Non-pigmented ciliary epithelial cell (primary cell): ENCODE measurements around the gene RABGGTA.
A peak's percentile ranks its signal among the peaks of the same experiment; 100 is the strongest.
"Not testable (repeated sequence)": the region's sequence is repeated elsewhere in the genome, so short reads cannot be mapped to it uniquely, and the experiment has no call there.

Experiments used
- DNase-seq: peaks from one replicate; pipeline ENCODE4 v3.0.0-alpha.2; 2010; ENCODE audit warnings: low read depth

RABGGTA gene

DNA sequence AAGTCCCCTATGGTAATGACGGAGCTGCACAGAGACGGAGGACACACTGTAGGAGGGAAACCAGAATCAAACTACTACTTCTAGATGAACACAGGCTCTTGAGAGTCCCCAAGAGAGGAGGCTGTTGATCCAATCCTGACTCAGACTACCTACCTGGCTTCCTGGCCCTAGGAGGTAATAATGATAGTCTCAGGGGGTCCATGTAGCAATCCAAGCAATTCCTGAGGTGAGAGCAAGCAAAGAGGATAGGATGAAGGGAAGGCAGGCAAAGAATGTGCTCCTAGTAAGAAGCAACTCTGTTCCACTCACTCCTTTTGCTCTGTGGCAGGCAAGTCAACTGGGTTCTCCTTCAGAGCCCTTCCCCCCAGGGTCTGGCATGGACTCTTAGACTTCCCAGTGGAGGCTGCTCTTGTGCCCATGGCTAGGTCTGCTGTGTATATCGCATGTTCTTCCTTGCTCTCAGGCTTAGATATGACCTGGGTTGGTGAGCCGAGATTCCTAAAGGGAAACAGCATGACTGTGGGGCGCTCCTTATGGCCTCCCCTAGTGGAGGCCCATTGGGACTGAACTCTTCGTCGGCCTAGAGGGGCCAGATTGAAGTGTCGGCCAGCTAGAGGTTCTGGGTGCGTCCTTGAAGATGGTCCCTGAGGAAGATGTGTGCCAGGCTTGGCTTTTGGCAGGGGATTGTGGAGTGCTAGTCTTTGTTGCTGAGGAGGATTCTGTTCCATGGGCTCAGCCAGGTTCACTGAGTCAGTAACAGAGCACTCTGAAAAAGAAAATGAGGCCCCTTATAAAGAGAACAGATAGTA, 31.1 kb downstream of the RABGGTA start:
- DNase-seq: no peak

DNA sequence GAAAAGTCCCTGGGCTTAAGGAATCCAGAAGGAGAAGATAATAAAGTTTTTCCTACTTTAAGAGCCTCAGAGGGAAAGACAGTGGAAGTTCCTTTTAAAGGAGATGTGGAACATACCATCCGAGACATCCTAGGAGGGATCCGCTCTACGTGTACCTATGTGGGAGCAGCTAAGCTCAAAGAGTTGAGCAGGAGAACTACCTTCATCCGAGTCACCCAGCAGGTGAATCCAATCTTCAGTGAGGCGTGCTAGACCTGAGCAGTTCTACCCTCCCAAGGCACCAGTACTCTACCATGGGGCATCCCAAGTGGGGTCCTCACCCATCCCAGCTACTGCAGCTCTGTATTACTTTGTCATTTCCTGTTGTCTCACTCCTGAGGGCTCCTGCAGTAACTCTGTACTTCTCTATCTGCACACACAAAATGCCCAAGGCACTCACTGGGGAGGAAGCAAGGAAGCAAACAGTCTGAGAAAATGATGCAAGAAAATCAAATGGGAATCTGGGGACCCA, 32.8 kb downstream of the RABGGTA start:
- no peak for DNase-seq

DNA sequence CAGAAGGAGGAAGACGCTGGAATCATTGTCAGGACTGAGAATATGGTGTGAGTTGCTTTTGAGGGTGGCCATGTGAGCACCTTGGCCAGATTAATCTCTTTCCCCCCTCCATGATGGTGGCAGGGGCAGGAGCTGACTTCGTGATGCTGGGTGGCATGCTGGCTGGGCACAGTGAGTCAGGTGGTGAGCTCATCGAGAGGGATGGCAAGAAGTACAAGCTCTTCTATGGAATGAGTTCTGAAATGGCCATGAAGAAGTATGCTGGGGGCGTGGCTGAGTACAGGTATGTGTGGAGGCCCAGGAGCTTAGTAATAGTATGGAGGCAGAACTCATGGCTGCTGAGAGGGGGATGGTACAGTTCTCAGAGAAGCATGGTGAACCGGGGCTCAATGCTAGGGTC, 33.3 kb downstream of the RABGGTA start:
- DNase-seq: no peak

DNA sequence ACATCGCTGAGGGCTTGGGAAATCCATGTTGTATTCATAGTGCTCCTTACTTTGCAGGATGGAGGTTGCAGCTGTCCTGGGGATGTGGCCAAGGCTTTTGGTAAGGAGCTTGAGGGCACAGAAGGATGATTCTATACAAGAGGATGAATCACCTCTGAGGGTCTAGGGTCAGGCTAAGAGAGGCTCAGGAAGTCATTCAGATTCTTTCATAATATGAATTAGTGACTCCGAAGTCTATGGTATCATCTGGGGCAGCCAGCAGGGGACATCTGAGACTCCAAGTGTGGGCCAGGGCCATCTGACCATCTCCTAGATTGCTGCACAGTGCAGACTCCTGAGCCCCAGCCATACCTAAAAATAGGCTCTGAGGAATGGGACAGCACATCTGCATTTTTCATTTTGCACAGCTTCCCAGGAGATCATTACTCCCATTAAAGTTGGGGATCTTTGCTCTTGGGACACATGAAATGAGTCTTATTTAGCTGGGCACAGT, 33.9 kb downstream of the RABGGTA start:
- DNase-seq: no peak

DNA sequence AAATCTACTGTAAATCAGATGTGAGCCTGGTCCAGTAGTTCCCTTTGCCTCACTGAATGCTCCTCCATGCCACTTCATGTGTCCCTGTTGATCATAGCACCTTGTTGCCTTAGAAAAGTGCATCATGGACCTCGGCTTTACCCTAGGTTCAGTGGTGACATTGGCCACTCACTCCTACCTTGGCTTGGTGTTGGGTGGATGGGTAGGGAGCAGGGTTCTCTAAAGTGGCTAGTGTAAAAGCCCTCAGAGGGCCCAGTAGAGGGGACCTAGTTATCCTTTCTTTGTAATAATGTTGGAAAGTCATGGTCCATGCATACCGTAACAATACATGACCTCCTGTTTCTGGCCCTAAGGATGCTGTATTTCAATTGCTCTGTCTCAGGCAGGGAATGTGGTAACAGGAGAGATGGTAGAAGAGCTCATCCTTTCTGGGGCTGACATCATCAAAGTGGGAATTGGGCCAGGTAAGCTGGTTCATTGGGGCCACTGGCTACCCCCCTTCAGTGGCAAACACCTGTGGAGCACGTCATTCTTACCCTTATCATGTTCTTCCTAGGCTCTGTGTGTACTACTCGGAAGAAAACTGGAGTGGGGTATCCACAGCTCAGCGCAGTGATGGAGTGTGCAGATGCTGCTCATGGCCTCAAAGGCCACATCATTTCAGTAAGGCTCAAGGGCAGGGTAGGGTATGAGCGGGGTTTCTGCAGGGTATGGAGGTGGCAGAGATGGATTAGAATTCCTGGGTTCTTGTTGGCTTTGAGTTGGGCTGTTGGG, 34.5 kb downstream of the RABGGTA start:
- no peak for DNase-seq

DNA sequence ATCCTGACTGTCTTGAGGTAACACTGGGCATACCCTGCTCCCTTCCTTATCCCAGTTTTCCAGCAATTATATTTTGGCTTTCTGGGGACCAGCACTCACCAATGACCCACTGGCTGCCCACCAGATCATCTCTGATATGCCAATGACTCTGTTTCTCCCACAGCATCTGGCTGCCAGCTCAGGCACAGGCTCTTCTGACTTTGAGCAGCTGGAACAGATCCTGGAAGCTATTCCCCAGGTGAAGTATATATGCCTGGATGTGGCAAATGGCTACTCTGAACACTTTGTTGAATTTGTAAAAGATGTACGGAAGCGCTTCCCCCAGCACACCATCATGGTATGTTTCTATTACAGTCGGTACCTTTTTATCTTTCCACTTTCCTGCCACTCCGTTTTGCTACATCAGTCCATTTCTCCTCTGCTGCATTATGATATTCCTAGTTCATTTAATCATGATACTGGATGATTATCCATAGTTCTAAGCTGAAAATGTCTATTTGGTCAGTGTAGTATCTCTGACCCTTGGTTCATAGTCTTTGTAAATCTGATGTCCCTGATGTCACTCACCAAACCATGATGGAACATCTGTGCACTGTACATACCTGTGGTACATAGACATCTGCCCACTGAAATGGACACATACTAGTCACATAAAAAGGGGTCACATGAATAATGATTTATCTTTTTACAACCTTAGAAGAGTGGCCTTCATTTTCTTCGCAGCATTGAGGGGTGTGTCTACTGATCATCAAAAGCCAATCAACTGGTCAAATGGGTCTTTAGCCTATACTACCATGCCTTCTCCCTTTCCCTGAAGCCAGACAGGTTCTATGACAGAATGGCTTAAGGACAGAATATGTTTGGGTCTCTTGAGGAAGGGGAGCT, 35.4 kb downstream of the RABGGTA start:
- no peak for DNase-seq

DNA sequence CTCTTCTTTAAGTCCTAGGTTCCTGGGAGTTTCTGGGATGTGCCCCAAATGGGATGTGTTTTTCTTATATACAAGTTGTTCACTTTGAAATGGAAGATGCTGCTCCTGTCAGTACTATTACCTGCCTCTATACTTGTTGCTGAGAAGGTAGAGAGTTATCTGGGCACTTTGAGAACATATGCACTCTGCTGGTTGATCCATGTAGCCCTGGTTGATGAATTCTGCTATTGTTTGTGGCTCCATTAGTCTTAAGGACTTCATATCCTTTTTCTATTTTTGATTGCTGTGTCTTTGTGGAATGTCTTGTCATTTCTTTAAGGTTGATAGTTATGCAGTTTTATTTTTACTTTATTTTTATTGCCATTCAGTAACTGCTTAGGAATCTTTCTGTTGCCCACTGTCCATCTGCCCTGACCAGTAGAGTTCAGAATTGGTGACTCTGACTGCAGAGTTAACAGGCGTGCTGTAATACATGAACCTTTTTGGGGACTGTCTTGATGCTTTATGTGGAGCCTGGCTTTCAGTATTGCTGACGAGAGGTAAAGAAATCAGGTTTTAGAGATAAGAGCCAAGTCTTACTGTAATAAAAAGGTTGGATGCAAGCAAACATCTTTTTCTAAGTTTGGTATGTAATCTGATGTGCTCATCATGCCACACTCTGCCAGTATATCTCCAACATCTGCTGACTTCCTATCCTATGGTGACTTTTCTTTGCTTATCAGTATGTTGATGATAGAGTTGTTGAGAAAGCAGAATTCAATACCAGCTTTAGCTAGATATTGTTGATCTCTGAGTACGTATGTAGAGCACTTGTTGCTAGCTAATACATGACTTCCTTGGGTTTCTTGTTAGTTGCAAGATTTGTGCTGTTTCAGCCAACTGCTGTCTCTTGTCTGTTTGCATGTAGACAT, 37.0 kb downstream of the RABGGTA start:
- no peak for DNase-seq

DNA sequence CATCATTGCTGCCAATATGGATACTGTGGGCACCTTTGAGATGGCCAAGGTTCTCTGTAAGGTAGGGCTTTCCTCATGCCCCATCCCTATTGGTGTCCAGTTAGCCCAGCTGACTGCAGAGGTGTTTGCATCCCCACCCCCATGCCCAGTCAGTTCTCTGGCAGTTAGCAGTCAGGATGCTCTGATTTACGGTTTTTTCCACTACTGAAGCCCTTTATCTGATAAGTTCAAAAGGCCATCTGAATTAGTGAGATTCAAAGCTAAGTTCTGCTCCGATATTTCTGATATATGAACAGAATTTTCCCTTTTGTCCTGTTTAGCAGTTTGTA, 37.9 kb downstream of the RABGGTA start:
- DNase-seq: no peak

DNA sequence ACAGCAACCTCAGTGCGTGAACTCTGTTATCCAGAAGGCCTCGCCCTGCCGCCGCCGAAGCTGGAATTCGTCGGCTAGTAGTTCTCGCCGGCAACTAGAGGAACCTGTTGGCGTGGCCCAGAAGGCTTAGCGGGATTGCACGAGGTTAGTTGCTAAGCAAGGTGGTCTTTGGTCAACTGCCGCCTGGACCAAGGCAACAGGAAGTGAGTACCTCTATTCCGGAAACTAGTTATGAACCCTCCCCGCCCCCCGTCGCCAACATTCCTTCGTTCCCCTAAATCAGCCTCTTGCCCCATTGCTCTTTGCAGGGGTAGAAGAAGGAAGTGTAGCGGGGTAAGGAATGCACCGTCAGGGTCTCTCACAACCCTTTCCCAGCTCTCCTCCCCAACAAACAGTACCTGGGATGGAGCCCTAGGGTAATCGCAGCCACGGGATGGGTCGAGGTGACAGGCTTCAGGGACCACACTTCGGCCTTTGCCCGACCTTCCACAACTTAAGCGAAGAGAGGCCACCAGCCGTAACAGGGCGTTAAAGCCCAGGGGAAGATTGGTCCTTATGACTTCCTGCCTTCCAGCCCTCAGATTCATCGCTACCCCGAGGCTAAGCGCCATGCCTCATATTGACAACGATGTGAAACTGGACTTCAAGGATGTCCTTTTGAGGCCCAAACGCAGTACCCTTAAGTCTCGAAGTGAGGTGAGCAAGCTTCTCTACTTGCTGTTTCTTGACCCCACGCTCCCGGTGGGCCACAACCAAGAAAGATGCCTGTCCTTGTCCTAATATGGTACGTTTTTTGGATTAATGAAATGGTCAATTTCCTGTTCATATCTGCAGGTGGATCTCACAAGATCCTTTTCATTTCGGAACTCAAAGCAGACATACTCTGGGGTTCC, 38.5 kb downstream of the RABGGTA start, which contains the start of gene GMPR2:
TSS of gene GMPR2 (plus strand) at position 285 of the 893 bp plus-strand sequence. CDS start at position 610, 325 bp downstream.
- DNase-seq: no peak

DNA sequence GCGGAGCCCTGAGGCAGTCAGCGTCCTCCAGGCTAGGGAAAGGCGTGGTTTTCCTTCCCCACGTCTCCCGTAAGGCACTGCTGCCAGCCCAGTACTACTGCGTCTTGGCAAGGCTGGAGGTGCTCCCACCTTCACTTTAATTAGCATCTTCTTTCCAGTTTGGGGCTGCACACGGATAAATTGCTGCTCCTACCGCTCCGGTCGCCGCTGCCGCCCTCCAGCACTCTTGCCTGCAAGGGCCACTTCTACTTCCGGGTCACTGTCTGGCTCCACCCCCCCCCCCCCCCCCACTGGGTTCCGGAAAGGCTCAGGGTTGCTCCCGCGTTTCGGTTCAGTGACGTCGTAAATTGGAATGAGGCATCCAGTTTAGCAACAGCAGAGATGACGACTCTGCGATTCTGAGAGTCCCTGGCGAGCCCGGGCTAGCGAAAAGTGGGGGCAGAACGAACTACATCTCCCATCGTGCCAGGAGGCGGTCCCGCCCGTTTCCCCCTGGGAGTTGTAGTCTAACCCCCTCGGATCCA, 39.2 kb downstream of the RABGGTA start, which contains the start of gene NEDD8:
TSS of gene NEDD8 (minus strand) at position 247 of the 524 bp plus-strand sequence. CDS start at position 147, 100 bp downstream.
- DNase-seq: peak; percentile 75

DNA sequence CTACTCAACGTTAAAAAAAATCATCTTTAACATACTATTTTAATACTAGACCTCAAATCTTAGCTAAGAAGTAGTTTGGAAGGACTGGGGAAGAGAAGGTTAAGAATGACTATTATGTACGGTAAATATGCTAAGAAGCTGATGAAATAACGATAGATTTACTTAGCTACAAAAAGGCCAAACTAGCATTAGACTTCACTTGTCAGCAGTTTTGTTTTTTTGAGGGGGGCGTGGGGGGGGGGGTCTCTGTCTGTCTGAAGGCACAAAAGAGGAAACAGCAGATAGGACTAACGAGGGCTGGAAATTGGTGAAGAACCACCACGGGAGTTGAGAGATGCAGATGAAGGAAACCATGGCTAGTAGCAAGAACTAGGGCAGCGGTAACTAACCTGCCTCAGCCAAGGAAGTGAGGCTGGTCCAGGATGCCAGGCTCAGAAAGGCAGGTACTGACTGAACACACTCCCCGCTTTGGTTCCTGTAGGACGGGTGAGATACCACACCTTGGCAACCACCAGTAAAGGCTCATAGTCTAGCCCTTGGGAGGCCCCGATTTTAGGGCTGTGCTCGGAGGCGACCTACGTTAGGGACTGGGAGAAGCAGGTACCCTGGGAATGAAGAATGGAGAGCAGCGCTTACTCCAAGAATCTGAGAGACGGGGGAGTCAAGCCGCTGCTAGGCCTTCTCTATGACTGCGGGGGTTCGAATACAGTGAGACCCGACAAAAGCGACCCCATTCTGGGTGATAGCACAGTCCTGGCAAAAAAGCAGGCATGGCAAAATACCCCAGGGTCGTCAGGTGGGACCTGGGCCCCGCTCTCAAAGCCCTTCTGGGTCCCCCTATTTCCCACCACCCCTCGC, 39.9 kb downstream of the RABGGTA start:
- no peak for DNase-seq

DNA sequence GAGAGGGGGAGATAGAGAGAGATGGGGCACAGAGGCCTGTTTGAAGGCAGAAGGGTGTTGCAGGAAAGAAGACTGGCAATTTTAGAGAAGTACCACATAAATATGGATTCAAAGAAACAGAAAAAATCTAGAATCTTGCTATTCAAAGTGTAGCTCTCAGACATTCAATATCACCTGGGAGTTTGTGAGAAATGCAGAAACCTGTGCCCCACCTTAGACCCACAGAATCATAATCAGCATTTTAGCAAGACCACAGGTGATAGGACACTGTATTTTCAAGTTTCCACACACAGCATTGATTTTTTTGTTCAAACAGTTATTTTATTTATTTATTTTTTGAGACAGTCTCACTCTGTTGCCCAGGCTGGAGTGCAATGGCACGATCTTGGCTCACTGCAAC, 42.5 kb downstream of the RABGGTA start:
- DNase-seq: no peak

DNA sequence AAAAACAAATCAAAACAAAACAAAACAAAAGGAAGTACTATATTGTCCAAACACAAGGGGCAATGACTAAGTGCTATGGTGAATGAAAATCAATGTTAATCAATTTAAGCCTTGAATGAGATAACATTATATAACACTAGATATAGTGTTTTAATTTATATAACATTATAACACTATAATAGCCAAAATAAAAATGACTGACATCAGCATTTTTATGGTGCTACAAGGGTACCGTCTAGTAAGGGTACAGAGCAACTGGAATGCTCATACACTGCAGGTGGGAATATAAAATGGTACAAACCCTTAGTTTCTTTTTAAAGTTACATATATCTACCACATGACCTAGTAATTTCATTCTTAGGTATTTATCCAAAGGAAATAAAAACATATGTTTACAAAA, 44.9 kb downstream of the RABGGTA start:
- DNase-seq: no peak

DNA sequence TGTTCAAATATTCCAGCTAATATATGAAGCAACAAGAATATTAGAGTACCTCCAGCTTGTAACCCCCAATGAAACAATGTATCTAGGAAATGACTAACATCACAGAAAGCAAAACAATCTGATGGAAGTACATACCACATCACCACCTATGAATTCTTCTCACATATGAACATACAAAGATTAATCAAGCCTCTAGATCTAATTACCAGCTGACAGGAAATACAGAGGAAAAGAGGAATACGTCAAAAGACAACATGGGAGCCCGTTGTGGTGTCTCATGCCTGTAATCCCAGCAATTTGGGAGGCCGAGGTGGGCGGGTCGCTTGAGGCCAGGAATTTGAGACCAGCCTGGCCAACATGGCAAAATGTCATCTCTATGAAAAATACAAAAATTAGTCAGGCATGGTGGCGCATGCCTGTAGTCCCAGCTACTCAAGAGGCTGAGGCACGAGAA, 46.8 kb downstream of the RABGGTA start:
- DNase-seq: peak; percentile 93

DNA sequence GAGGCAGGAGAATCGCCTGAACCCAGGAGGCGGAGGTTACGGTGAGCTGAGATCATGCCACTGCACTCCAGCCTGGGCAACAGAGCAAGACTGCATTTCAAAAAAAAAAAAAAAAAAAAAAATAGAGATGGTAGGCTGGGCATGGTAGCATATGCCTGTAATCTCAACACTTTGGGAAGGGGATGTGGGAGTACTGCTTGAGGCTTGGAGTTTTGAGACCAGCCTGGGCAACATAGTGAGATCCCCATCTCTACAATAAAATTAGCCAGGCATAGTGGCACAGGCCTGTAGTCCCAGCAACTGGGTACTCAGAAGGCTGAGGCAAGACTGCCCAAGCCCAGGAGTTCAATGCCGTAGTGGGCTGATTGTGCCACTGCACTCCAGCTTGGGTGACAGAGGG, 48.4 kb downstream of the RABGGTA start:
- DNase-seq: not testable (repeated sequence)

DNA sequence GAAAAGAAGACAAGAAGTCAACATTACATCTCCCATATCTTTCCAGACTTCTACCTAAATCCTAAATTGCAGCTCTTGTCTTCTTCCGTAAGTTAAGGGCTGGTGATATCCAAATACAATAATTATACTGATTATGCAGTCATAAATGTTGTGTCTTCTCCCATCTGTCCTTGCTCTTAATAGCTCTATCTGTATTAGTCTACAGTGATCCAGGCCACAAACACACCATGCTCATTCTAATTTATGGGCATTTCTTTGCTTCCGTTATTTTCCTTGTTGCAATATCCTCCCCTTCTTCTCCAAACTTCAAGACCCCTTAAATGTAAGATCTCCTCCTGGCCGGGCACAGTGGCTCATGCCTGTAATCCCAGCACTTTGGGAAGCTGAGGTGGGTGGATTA, 51.9 kb downstream of the RABGGTA start:
- no peak for DNase-seq

DNA sequence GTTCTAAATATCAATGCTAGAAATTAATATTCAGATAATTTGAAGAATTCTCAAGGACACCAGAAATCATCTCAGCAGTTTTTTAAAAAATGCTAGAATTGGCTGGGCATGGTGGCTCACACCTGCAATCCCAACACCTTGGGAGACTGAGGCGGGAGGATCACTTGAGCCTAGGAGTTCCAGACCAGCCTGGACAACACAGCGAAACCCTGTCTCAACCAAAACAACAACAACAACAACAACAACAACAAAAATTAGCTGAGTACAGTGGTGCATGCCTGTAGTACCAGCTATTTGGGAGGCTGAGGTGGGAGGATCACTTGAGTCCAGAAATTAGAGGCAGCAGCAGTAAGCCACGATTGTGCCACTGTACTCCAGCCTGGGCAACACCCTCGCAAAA, 52.3 kb downstream of the RABGGTA start:
- DNase-seq: no peak

DNA sequence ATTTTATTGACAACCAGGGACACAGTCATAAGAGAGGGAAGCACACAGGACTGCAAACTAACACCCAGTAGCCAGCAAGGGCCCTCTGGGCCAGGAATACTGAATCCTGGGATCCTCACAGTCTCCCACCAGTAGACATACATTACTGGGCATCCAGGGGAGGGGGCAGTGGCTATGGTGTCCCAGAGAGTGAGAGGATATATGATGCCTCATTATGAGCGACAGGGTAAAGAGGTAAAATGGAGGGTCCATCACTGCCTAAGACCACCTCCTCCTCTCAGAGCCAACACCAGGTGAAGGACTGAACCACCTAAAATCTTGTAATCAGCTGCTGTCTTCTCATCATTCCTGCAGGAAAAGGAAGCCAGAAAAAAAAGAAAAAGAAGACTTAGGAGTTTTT, 54.5 kb downstream of the RABGGTA start:
- not testable (repeated sequence) for DNase-seq

DNA sequence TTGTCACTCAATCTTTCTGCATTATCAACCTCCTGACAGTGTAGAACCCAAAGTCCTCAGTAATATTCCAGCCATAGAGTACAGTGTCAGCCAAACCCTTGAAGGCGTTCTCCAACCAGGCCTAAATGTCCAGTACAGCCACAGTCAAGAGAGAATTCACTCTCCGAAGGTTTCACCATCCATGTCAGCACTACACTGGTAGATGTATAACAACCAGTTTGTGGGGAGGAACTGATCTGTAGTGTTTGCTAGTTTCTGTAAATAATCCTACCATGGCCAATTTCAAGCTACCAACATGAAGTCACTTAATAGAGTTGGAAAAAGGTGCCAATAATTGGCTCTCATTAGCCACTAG, 55.1 kb downstream of the RABGGTA start:
- no peak for DNase-seq
